ENCODE data around the gene ERBB4.

Gene ERBB4

DNA sequence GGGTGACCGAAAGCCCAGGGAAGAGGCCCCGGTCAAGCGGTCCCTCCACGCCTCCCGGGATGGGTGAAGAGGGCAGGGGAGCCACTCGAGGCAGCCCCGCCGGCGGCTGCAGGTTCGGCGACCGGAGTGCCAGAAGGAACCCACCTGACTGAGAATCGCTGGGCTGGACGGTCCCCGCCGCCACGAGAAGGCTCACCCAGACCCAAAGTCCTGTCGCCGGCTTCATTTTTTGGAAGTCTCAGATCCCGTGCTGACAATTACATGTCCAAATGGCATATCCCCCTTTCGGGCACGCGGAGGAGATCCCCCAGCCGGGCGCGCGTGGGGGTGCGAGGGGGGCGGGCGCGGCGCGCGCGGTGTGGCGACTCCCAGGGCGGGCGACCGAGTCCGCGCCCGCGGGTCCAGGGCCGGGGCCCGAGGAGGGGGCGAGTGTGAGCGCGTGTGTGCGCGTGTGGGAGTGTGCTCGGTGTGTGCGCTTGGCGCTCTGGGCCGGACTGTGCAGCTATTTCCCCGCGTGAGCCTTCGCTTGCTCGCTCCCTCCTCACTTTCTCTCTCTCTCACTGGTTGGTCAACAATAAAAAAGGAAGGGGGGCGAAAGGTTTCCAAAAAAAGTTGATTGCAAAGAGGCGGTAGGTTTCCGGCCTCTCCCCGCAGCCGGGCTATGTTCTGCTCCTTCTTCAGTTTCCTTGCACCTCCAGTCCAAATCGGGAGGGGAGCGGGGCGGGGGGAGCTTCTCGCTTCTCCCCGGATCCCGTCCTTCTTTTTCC, at the start of gene ERBB4:
TSS of gene ERBB4 (minus strand) at position 498 of the 767 bp plus-strand sequence. CDS start at position 226, 272 bp downstream.
- DNase-seq (ENCODE audit: low read depth): no peak

GRCh38 chr2:212580117-212580516, 41.5 kb upstream of the ERBB4 start:
- DNase-seq (ENCODE audit: low read depth): no peak

- DNase-seq (ENCODE audit: low read depth): no peak
Measured at GRCh38 chr2:212556296-212556695, 17.7 kb upstream of the ERBB4 start.

DNA sequence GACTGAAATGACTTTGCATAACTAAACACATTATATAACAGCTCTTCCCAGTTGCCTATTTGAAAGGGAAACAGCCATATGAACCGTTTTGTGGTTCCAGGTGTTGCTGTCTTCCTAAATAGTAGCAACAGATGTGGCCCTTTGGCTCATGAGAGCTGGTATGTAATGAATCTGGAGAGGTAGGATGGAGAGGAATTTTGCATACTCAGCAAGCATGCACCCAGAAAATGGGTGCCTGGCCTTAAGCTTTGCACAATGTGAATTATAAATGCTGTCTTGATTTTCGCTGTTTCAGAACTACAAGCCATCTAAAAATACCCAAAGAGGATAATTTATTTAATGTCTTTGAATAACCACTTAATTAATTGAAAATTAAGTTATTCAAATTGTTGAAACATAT, 15.6 kb upstream of the ERBB4 start:
- no peak for DNase-seq (ENCODE audit: low read depth)

DNA sequence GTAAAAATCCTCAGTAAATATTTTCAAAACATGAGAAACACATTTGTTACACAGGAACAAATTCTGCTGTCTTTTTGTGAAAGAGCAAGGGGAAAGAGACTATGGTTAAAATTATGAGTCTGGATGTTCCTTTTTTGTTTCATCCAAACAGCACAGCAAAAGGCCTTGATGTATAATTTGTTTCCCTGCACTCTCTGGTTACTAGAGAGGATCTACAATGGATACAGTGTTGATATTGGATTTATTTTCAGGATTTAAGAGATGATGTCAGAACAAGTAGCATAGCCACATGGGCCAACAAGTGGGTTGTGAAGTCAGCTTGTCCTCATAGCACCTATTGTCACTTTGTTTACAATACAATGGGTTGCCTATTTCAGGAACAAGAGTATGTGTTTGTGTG, 11.3 kb upstream of the ERBB4 start:
- DNase-seq (ENCODE audit: low read depth): no peak

DNA sequence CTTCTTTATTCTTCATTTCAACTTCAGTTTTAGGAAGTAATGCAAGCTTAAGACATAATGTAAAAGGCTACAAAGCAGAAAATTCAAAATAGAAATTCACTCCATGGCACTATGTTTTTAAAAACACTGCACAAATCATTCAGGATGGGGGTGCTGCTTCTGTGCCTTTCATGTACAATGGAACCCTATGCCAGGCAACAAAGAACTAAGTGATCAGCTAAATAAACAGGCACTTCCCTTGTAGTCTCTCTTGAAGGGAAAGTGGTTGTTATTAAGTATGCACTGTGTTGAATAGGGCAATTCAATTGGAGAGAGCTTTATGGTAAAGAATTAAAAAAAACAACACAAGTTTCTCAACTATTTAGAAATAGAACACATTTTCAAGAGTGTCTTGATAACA, 10.9 kb upstream of the ERBB4 start:
- no peak for DNase-seq (ENCODE audit: low read depth)

GRCh38 chr2:212548455-212548819, 9.8 kb upstream of the ERBB4 start:
- DNase-seq (ENCODE audit: low read depth): no peak

DNA sequence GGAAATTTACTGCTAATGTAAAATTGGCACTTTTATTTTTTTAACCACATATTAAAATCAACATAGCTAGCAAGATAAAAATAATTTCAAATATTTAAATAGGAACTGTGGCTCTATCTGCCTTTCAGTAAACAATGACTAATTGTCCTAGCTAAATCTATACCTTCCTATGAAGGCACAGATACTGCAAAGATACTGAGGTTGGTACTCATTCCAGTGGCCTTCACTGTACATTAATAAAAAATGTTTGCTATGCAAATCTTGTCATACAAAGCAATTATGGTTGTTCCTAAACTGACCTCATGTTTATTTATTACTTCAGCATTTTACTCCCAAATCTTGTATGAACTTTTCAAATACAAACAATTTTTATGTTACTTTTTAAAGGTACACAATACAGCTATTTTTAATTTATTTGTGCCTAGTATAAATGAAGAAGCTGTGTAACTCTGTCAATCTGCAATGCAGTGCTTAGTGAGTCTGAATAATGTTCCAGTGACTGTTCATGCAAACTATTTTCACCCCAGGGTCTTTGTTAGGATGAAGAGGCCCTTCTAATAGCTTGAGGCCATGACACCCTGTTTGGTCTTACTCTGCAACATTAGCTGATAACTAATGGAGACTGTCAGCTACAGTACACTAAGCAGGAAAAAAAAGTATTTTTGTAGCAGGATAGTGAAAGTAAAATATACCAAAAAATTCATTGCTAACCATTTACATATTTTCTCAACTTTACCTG, 9.3 kb upstream of the ERBB4 start:
- no peak for DNase-seq (ENCODE audit: low read depth)

GRCh38 chr2:212546669-212547068, 8.1 kb upstream of the ERBB4 start:
- no peak for DNase-seq (ENCODE audit: low read depth)

DNA sequence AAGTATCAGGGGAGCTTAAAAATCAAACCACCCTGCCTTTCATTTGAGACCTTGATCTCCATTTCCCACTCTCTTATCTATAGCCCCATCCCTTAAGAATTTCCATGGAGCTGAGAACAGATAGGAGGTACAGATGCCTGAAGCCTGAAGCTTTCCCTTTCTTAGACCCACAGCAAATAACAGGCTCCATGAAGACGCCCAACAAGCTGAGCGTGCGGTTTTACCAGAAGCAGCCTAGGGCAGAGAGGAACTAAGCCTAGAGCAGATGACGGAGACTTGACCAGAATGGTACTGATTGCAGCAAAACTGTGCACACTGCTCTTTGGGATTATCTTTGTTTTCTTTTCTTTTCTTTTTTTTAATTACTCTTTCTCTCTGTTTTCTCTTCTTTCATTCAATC, 1.7 kb upstream of the ERBB4 start:
- no peak for DNase-seq (ENCODE audit: low read depth)

DNA sequence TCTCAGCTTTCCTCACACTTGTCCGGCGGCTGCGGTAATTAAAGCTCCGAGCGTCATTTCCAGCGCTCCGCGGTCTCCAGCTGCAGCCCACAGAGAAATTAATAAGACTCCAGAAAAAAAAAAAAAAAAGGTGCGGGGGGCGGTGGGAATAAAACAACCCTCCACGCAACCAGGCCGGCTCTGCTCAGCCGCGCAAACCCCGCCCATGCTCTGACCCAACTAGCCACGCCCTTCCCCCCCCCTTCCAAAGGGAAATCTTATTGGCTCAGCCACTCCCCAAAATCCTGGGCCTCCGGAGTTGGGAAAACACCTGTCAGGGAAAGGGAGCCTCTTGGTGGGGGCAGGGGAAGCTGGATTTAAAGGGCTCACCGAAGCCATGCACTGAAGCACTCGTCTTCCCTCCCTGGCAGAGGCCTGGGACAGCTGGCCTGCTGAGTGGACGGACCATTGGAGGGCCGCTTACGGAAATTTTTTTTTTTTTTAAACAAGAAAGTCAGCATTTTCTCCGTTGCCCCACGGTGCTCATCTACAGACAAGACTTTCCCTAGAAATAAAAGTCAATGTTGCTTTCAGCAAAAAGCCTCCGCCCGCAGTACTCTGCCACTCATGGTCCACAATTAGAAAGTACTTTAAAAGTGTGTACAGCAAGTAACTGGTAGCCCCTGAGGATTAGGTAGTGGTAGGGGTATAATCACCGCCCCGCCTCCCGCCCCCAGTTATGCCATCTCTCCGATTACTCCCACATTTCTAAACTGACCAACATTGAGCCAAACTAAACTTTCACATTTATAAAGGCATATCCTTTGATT, 674 bp upstream of the ERBB4 start:
- DNase-seq (ENCODE audit: low read depth): no peak

- DNase-seq (ENCODE audit: low read depth): no peak
Measured at GRCh38 chr2:212537726-212538304, 787 bp downstream of the ERBB4 start.

DNA sequence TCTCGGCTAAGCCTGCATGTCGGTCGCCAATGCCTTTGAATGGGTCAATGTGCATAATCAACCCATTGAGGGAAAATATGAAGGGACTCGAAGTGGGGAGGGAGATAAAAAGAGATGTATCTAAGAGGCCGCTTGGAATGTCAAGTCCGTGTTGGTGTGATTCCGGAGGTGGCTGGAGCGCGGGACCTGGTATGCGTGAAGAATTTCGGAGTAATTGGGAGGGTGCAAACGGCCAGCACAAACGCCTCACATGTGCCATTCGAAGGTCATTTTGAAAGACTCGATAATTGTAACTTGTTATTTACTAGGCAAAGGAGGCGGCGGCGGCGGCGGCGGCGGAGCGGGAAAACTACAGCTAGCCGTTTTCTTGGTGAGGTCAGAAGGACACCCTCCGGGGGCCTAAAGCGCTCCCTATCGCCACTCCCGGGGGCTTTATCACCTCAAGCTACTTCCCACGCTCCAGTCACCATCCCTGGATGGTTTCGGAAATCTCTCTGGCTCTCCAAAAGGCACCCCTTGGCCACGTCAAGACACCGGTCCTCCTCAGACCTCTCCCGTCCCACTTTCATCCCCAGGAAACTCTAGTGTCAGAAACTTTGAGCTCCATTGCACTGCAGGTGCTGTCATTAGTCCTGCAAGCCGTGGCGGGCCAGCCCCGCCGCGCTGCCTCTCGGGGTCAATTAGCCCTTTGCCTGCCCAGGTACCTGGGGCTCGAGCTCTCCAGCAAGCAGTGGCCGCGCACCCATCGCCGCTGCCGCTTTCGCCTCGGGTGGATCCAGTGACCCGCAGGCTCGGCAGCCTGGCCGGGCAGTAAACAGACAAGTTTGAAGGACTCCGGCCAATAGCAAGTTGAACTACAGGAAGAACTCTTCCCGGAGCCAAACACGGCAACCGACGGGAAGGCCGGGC, 1.5 kb downstream of the ERBB4 start:
- no peak for DNase-seq (ENCODE audit: low read depth)

- DNase-seq (ENCODE audit: low read depth): no peak
Measured at GRCh38 chr2:212535996-212536816, 2.4 kb downstream of the ERBB4 start.

DNA sequence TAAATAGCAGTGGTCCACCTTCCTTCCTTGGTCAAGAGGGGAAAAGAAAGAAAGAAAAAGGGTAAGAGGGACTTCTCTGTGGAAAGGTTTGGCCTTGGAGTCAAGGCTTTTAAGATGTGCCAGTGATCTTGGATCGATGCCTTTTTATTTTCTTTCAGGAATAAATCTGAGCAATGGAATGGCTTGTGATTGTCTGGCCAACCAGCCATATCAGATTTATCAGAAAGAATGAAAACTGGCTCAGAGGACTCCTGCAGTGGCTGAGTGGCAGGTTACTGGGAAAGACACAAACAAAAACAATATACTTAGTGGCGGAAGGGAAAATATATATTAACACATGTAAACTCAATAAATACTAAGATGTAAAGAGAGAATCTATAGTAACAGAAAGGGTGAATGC, 4.3 kb downstream of the ERBB4 start:
- no peak for DNase-seq (ENCODE audit: low read depth)

- DNase-seq (ENCODE audit: low read depth): no peak
Measured at GRCh38 chr2:212532585-212532984, 6.0 kb downstream of the ERBB4 start.

DNA sequence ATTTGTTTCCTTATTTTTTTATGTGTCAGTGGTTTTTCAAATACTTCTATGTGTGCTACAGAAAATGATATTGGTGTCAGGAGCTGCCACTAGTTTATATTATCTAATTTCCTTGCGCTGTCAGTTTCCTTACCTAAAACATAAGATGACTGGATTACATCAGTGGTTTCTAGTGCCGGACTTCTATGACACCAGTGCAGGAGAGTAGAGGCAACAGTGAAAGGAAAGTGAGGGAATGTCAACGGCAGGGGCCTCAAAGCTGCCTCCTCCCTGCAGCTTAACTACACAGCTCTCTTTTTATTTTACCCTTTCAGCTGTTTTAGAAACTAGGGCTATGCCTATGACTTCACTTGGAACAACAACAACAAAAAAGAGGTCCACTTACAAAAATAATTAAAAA, 6.5 kb downstream of the ERBB4 start:
- no peak for DNase-seq (ENCODE audit: low read depth)

DNA sequence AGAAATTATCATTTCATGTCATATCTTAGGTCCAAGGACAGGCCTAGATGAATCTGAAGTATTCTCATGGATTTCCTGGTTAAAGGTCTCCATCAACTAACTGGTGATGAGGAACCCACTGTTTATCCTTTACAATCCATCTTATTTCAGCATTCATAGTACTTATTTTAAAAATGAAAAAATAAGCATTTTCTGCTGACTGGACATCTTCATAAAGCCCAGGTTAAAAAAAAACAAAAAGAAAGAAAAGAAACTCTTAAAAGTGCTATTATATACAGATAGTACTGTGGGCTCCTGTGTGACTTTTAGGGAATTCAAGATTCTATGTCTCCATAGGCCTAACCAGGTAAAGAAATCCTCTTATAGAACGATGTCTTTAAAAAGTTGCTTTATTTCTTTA, 7.1 kb downstream of the ERBB4 start:
- DNase-seq (ENCODE audit: low read depth): no peak

DNA sequence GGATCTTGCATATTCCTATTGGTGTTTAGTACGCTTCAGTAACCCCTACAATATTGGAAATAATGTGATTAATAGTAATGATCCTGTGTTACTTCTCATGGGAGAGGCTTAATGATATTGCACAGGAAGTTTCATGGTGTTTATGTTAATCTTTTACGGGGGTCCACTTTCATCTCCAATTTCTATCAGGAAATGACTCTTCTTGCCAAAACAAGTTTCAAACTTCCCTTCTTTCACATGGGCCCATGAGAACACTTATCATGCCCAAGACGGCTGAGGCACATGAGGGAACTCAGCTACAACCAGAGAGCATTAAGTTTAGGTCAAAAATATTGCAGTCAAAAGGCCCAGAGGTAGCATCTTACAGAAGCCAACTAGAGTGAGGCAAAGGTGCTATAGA, 7.6 kb downstream of the ERBB4 start:
- DNase-seq (ENCODE audit: low read depth): no peak

DNA sequence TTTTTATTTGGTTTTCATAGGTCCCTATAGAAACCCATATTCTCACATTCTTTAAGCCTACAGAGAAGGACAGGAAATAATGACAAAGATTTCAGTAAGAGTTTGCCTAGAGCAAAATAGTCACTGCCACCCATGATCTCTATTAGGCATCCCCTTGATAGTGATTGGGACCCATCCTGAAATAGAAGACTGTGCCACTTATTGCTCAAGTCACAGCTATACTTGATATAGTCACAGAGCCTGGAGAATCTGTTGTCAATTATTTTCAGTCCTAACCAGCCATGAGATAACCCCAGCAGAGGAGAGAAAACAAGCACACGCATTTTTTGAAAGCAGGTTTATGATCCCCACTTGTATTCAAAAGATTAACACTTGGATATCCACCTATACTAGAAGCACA, 8.2 kb downstream of the ERBB4 start:
- no peak for DNase-seq (ENCODE audit: low read depth)
